ENCODE results near the gene MAMSTR.

DNA sequence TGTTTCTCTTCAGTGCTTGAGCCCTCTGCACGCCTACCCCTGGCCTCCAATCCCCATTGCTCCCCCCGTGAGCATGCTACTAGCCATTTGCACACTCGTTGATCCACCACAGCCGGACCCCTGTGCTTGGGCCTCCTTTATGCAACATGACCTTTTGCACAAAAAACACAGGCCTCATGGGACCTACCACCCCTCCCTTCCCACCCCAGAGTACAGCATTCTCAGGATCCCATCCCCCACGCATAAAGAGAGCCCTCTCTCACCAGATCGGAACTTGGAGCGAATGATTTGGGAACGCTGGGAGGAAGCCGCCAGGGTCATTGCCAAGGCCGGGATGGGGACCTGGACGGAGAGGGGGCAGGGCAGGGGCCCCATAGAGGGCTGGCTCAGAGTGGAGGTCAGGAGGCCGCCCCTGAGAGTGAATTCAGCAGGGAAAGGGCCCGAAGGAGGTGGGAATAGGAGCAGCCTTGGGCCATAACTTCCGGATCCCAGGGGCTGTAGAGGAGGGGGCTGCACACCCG is 754 bp downstream of the MAMSTR start:
- no peak for TF ChIP-seq GATA2 (IDR thresholded peaks at IDR 0.05; ENCODE audit: low read depth, low read length)
- TF ChIP-seq GATA3 (IDR thresholded peaks at IDR 0.05; ENCODE audit: low read depth, low read length), result no peak

Measured in SH-SY5Y (cell line).